ENCODE data around the gene GCSAML.

- TF ChIP-seq ZNF398 (tag by site-specific recombination; IDR thresholded peaks at IDR 0.05) (no peak), CTCF (tag by site-specific recombination; IDR thresholded peaks at IDR 0.05) (no peak), SCRT2 (tag by site-specific recombination; IDR thresholded peaks at IDR 0.05) (no peak), ZBTB7A (tag by site-specific recombination; IDR thresholded peaks at IDR 0.05; ENCODE audit: low read depth) (no peak), BCL11A (tag by site-specific recombination; IDR thresholded peaks at IDR 0.05; ENCODE audit: low read depth) (no peak), ZNF658 (tag by site-specific recombination; IDR thresholded peaks at IDR 0.05) (no peak), TCF7L2 (IDR thresholded peaks at IDR 0.05; ENCODE audit: borderline replicate concordance, low read depth, low read length) (no peak), ZNF280D (tag by site-specific recombination; IDR thresholded peaks at IDR 0.05) (no peak), ZNF639 (tag by site-specific recombination; IDR thresholded peaks at IDR 0.05) (no peak), KLF17 (tag by site-specific recombination; IDR thresholded peaks at IDR 0.05) (no peak), ZNF174 (tag by site-specific recombination; IDR thresholded peaks at IDR 0.05) (no peak), ATF2 (tag by site-specific recombination; IDR thresholded peaks at IDR 0.05; ENCODE audit: low read depth) (no peak), PBX3 (CRISPR knock-in tag; IDR thresholded peaks at IDR 0.05) (no peak)
These were observed 30.4 kb upstream of the GCSAML start for GRCh38 chr1:247518613-247518891.

Measured in HEK293 (cell line).